PFSK-1 (cell line): ENCODE data around the gene BCL2L13.

Source experiments
- POLR2AphosphoS5 ChIP-seq: IDR thresholded peaks from 2 replicates; pipeline ENCODE4 v1.6.1; 2012; ENCODE audit warnings: low read depth, mild to moderate bottlenecking, control low read depth, low read length, moderate library complexity
- SIN3A ChIP-seq: IDR thresholded peaks from 2 replicates; pipeline ENCODE4 v1.6.1; 2012; ENCODE audit warnings: mild to moderate bottlenecking, low read length, moderate library complexity, borderline replicate concordance; ENCODE audit not compliant: insufficient read depth
- TAF1 ChIP-seq: IDR thresholded peaks from 2 replicates; pipeline ENCODE4 v1.6.1; 2012; ENCODE audit warnings: low read length, control low read depth, borderline replicate concordance; ENCODE audit not compliant: insufficient read depth
- TF ChIP-seq, protein P1 (sequence below), 2 experiments: IDR thresholded peaks; 2 replicates each; pipeline versions ENCODE4 v1.6.1 to v1.8.0; 2011 to 2012; ENCODE audit warnings: low read depth in 2 of 2, low read length in 2 of 2, control low read depth in 1 of 2, inconsistent platforms in 1 of 2, mild to moderate bottlenecking in 1 of 2, moderate library complexity in 1 of 2; ENCODE audit not compliant: insufficient read depth in 1 of 2

GRCh38 chr22:17655289-17655688, 16.7 kb downstream of the BCL2L13 start:
- TF ChIP-seq, protein P1, sequence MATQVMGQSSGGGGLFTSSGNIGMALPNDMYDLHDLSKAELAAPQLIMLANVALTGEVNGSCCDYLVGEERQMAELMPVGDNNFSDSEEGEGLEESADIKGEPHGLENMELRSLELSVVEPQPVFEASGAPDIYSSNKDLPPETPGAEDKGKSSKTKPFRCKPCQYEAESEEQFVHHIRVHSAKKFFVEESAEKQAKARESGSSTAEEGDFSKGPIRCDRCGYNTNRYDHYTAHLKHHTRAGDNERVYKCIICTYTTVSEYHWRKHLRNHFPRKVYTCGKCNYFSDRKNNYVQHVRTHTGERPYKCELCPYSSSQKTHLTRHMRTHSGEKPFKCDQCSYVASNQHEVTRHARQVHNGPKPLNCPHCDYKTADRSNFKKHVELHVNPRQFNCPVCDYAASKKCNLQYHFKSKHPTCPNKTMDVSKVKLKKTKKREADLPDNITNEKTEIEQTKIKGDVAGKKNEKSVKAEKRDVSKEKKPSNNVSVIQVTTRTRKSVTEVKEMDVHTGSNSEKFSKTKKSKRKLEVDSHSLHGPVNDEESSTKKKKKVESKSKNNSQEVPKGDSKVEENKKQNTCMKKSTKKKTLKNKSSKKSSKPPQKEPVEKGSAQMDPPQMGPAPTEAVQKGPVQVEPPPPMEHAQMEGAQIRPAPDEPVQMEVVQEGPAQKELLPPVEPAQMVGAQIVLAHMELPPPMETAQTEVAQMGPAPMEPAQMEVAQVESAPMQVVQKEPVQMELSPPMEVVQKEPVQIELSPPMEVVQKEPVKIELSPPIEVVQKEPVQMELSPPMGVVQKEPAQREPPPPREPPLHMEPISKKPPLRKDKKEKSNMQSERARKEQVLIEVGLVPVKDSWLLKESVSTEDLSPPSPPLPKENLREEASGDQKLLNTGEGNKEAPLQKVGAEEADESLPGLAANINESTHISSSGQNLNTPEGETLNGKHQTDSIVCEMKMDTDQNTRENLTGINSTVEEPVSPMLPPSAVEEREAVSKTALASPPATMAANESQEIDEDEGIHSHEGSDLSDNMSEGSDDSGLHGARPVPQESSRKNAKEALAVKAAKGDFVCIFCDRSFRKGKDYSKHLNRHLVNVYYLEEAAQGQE (IDR thresholded peaks at IDR 0.05; ENCODE audit: insufficient read depth in 1 of 2, low read depth in 2 of 2, low read length in 2 of 2) = no peak
- TF ChIP-seq POLR2AphosphoS5 (no peak), TAF1 (no peak), SIN3A (no peak)
